Right lobe of liver (tissue), 6 donors: ENCODE data around the gene ARNT2. TPM values are rescaled to one million over a fixed set of nuclear protein-coding genes. Genes with fewer than 3 reads are reported as not detected.

ENCODE experiments used
- ATAC-seq, 4 donors: fragments of 200-7000 bp; cut with Tn5 transposase; one replicate each; pipeline ENCODE4 v1.9.1; 2020; ENCODE audit warnings: mild to moderate bottlenecking in 4 of 4, moderate library complexity in 4 of 4
- DNase-seq, 3 donors: peaks; one replicate each; pipeline ENCODE4 v3.0.0-alpha.2; 2020
- H3K27ac ChIP-seq, 3 donors: fragments of 200-600 bp; one replicate each; pipeline ENCODE4 v1.8.0; 2022
- H3K27me3 ChIP-seq, 2 donors: fragments of 200-600 bp; one replicate each; pipeline ENCODE4 v1.8.0; 2022
- H3K36me3 ChIP-seq, 4 donors: fragments of 200-600 bp; sonication (generic) in 1 of 4; one replicate each; pipeline versions ENCODE4 v1.5.1 to v1.8.0; 2017 to 2022; ENCODE audit warnings: control low read depth in 1 of 4
- H3K4me1 ChIP-seq, 4 donors: fragments of 200-600 bp; sonication (generic) in 1 of 4; one replicate each; pipeline versions ENCODE4 v1.5.1 to v1.8.0; 2017 to 2022; ENCODE audit warnings: control low read depth in 1 of 4
- H3K4me3 ChIP-seq, 3 donors: fragments of 200-600 bp; one replicate each; pipeline ENCODE4 v1.8.0; 2022
- H3K9me3 ChIP-seq, 4 donors: fragments of 200-600 bp; sonication (generic) in 1 of 4; one replicate each; pipeline versions ENCODE4 v1.5.1 to v1.8.0; 2017 to 2022; ENCODE audit warnings: control low read depth in 1 of 4
- CTCF ChIP-seq, 4 donors: fragments of 200-600 bp in 3 of 4; fragments of 450-650 bp in 1 of 4; IDR thresholded peaks; one replicate each; pipeline versions ENCODE4 v1.5.1 to v1.8.0; 2016 to 2022; ENCODE audit warnings: antibody characterized with exemption in 4 of 4, mild to moderate bottlenecking in 2 of 4
- POLR2A ChIP-seq: fragments of 450-650 bp; IDR thresholded peaks from one replicate; pipeline ENCODE4 v1.6.1; 2017; ENCODE audit warnings: antibody characterized with exemption, mild to moderate bottlenecking
- WGBS: methylation state at CpG from one replicate; pipeline ENCODE4 v1.1.6; 2018; ENCODE audit warnings: low coverage, low lambda C conversion rate; ENCODE audit not compliant: insufficient coverage; ENCODE audit errors: missing lambda C conversion rate; 5-methylcytosine and 5-hydroxymethylcytosine counted together
- intact Hi-C, 2 donors: fragments of 100-400 bp; cut with DNase I; formaldehyde crosslinking; loops; one replicate each; pipeline versions ENCODE4 v1.11.2 to v1.14.1; 2022
- total RNA-seq, 6 experiments: library from RNA; depleted of rRNA in 2 of 6; stranded (reverse); fragments of >200 nt in 2 of 6; fragmentation: NEBNext Ultra II Directional in 3 of 6; extraction: Animal tissue kit (Norgen Biotek cat#: 25700) in 3 of 6; gene quantifications; one replicate each; pipeline versions ENCODE4 v1.1.0 to v1.2.4, GENCODE V29; 2016 to 2023
- donor health status: DM: no; HTN: yes; CAD: no.
- donor health status: DM: no; HTN: no; CAD: no.
- donor health status: DM: no; HTN: no; CAD: no.
- donor health status: DM: no; HTN: yes; CAD: no.
- donor health status: DM: no; HTN: yes; CAD: no.

ARNT2 gene
- total RNA-seq, 6 experiments from 2014 or later = 0.12 to 1.3 (median 0.46) TPM

DNA sequence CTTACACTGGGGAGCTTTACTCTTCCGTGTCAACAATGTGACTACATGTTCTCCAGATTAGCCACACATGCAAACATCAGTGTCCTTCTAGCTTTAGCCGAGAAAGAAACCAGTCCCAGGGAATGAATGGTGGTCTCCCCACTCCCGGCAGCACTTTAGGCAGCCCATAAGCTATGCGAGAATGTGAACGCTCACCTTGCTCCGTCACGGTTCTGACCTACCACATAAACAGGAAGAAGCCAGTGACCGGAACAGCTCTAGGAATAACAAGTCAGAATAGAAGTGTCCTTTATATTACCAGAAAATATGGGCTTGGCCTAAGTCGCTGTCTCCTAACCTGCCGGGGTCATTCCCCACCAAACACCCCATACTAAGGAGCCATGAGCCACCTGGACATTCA lies 192.9 kb downstream of the ARNT2 start:
- no peaks in the 10 kb centered on the region for H3K4me1 ChIP-seq
- no peak overlapping the region for H3K27ac ChIP-seq
- no peak for TF ChIP-seq POLR2A
- TF ChIP-seq CTCF (IDR thresholded peaks at IDR 0.05) = no peak
- H3K4me3 ChIP-seq = no peak overlapping the region
- ATAC-seq (no peak), DNase-seq (no peak)
- H3K27me3 ChIP-seq = no peaks in the 10 kb centered on the region
- H3K9me3 ChIP-seq = no peaks in the 10 kb centered on the region
- 87% methylated on average over 6 of the region's 10 CpGs for WGBS
- H3K36me3 ChIP-seq = no peaks in the 10 kb centered on the region
- intact Hi-C loops = no loop called here

- WGBS = 63% methylated on average over 1 of the region's 1 CpG
- DNase-seq = no peak
- Histone ChIP-seq H3K36me3 (no peaks in the 10 kb centered on the region), H3K4me1 (no peaks in the 10 kb centered on the region), H3K4me3 (no peak overlapping the region), H3K9me3 (no peaks in the 10 kb centered on the region), H3K27me3 (no peaks in the 10 kb centered on the region), H3K27ac (no peak overlapping the region)
- intact Hi-C loops = no loop called here
- no peak for ATAC-seq
- no peak for TF ChIP-seq POLR2A
- TF ChIP-seq CTCF (IDR thresholded peaks at IDR 0.05) = no peak
Measured at GRCh38 chr15:80599359-80599758, 195.2 kb downstream of the ARNT2 start.

DNA sequence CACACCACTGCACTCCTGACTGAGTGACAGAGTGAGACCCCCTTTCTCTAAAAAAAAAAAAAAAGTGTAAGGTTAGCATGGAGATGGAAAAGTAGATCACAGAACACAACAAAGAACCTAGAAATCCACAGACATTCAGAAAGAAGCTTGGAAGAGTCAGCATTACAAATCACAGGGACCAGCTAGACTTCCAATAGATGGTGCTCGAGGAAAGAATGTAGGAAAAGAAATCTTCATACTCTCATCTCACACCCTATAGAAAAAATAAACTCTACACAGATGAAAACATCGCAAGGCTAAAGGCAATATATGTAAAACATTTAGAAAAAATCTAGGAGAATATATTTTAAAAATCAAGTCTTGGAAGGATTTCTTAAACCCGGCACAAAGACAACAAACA lies 196.4 kb downstream of the ARNT2 start:
- intact Hi-C loops = no loop called here
- Histone ChIP-seq H3K4me1 (no peaks in the 10 kb centered on the region), H3K27me3 (no peaks in the 10 kb centered on the region), H3K9me3 (no peaks in the 10 kb centered on the region), H3K4me3 (no peak overlapping the region), H3K27ac (no peak overlapping the region), H3K36me3 (no peaks in the 10 kb centered on the region)
- ATAC-seq = no peak
- no peak for DNase-seq
- no peak for TF ChIP-seq CTCF (IDR thresholded peaks at IDR 0.05)
- TF ChIP-seq POLR2A = no peak
- WGBS = 79% methylated on average over 3 of the region's 3 CpGs

- H3K4me3 ChIP-seq = no peak overlapping the region
- ATAC-seq (no peak), DNase-seq (no peak)
- H3K27me3 ChIP-seq = no peaks in the 10 kb centered on the region
- H3K27ac ChIP-seq = no peak overlapping the region
- no peaks in the 10 kb centered on the region for H3K4me1 ChIP-seq
- 57% methylated on average over 4 of the region's 4 CpGs for WGBS
- H3K36me3 ChIP-seq = no peaks in the 10 kb centered on the region
- no peaks in the 10 kb centered on the region for H3K9me3 ChIP-seq
- intact Hi-C loops = no loop called here
- TF ChIP-seq POLR2A (no peak), CTCF (IDR thresholded peaks at IDR 0.05) (no peak)
Measured at GRCh38 chr15:80601256-80601655, 197.1 kb downstream of the ARNT2 start.
